Skin of body (tissue), 2 donors: Measurements from ENCODE around the gene ZNF154. TPM values are rescaled to one million over a fixed set of nuclear protein-coding genes. Genes with fewer than 3 reads are reported as not detected.
"Not testable (repeated sequence)": the region's sequence is repeated elsewhere in the genome, so short reads cannot be mapped to it uniquely, and the experiment has no call there.

Experiments used
- DNase-seq: peaks from one replicate; lab custom pipeline; 2025; lab: John Stamatoyannopoulos, UW
- total RNA-seq: library from RNA; depleted of rRNA; stranded (reverse); fragments of >200 nt; gene quantifications from one replicate; pipeline ENCODE4 v1.2.3, GENCODE V29; 2014

The ZNF154 gene
- total RNA-seq, result 11.9 TPM

DNA sequence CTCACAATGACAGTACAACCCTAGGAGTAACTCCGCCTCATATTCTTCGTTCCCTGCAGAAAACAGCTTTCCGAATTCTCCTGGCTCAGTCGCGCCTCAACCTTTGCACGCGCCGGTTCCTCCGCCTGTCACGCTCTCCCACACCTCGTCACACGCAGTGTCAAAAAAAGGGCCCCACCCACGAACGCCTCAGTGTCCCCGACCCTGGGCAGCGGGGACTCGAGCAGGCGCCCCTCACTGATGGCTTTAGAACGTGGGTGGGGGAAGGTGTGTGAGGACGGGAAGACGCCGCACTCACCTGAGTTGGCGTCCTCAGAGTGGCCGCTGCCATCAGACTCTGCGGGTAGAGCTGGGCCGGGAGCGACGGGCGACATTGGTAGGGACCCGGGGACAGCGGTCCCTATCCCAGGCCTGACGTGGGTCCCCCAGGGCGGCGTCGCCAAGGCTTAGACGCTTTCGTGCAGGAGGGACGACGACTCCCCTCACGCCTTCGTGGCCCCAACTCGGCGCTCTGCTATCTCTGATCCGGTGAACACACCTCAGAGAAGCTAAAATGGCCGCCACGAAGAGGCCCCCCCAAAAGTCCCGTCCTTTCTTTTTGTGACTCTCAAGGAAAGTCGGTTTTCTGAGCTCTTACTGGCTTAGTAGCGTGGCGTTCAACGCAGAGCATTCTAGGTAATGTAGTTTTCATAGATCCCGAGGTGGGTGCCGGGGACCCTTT is at the start of gene ZNF154:
Gene ZNF154 (minus strand): TSS at position 564 of the 721 bp plus-strand sequence. CDS start 233 bp downstream, at position 331.
- DNase-seq, result peak; percentile 87

DNA sequence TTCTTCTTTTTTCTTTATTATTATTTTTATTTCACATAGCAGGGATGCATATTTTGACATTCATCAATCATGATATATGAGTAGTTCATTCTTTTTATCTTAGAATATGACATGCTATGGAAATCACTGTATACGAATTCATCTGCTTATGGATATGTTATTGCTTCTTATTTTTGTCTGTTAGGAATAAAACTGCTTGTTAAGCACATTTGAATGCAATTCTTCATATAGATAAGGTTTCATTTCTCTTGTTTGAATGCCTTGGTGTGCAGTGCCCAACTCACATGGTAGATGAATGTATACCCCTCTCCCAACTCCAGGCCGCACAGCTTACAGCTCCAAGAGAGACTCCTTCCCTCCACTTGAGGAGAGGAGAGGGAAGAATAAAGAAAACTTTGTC is 48.9 kb upstream of the ZNF154 start:
- DNase-seq, result no peak

DNA sequence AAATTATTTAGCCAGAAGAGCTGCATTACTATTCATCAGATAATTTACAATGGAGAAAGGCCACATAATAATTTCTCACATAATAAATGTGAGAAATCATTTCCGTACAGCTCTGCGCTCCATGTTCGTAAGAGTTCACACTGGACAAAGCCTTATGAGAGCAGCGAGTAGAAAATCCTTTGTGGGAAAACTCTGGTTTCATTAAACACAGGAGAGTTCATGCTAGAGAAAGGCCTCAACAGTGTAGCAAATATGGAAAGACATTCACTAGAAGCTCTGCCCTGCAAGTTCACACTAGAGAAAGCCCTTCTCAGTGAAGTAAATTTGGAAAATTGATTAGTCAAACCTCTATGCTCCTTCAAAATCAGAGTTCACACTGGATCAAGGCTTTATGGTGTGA is 46.0 kb upstream of the ZNF154 start:
- DNase-seq, result no peak

DNA sequence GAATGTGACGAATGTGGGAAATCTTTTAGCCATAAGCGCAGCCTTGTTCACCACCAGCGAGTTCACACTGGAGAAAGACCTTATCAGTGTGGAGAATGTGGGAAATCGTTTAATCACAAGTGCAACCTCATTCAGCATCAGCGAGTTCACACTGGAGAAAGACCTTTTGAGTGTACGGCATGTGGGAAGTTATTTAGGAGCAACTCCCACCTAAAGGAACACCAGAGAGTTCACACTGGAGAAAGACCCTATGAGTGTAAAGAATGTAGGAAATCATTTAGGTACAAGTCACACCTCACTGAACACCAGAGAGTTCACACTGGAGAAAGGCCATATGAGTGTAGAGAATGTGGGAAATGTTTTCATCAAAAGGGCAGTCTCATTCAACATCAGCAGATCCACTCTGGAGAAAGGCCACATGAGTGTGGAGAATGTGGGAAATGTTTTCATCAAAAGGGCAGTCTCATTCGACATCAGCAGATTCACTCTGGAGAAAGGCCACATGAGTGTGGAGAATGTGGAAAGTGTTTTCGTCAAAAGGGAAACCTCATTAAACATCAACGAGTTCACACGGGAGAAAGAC is 45.2 kb upstream of the ZNF154 start:
- no peak for DNase-seq

DNA sequence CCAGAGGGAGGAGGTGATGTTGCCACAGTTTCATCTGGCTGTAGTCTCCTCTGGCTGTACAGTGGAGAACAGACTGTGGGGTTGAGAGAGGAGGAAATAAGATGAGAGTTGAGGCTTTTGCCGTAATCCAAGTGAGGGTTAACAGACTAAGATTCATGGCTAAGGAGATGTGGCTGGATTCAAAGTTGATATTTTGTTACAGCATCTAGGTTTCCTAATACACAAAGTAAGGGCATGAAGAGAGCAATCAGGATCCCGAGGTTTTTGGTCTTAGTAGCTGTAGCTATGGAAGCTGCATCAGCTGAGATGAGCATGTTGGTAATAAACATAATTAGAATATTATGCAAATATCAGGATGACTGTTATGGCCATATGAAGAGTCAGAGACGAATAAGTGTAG is 39.0 kb upstream of the ZNF154 start:
- no peak for DNase-seq

DNA sequence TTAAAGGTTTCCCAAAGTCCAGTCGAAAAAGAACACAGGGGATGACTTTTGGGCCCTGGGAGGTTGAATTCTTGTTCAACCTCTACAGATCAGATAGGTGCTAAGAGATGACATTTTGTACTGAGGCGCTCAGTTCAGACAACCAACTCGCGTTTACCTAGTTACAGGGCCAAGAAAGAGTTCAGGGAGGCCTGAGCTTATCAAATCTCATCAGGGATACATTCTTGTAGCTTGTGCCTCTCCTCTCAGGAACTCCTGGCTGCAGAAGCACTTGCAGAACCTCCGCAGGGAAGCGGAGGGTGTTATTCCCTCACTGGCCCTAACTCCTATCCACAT is 38.4 kb upstream of the ZNF154 start:
- no peak for DNase-seq

DNA sequence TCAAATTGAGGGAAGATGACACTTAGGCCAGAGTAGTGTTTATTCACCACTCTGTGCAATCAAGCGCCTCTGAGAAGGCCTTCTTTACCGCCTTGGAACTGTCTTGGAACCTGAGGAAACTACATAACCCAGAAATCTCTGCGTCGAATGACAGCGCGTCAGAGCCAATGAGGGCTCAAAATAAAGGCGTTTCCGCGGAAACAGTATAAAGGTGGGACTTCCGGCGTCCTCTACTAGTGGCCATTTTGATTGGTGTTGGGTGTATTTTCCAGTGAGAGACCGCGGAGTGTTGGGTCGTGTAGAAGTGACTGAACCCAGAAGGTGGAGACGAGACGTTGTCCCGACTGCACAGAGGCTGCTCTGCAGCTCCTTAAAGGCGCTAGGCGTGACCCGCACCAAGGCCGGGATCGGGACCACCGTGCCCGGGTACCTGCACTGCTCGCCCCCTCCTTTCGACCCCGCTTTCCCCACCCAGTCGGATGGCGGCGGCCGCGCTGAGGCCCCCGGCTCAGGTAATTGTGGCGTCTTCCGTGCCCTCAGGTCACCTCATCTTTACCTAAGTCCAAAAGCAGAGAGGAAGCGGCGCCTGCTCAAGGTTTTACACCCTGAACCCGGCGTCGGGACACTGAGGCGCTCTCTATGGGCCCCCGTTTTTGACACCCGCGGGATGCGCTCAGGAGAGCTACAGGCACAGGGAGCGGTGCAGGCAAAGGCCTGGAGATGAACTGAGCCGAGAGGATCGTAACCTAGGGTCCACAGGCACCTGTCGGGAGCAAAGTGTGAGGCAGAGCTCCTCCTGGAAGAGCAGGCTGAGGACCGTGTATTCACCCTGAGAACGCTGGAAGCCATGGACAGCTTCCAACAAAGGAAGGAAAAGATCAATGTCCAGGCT is 37.8 kb upstream of the ZNF154 start, which contains the start of gene ZNF776:
Gene ZNF776 (plus strand): TSS at position 236 of the 892 bp plus-strand sequence. CDS start 244 bp downstream, at position 480.
- peak; percentile 93 for DNase-seq

DNA sequence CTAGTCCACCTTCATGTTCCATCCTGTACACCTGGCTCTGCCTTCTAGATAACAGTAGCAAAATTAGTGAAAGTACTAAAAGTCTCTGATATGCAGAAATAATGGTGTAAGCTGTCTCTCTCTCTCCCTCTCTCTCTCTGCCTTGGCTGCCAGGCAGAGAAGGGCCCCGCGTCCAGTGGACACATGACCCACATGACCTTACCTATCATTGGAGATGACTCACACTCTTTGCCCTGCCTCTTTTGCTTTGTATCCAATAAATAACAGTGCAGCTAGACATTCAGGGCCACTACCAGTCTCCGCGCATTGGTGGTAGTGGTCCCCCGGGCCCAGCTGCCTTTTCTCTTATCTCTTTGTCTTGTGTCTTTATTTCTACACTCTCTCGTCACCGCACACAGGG is 29.8 kb upstream of the ZNF154 start:
- DNase-seq, result not testable (repeated sequence)

DNA sequence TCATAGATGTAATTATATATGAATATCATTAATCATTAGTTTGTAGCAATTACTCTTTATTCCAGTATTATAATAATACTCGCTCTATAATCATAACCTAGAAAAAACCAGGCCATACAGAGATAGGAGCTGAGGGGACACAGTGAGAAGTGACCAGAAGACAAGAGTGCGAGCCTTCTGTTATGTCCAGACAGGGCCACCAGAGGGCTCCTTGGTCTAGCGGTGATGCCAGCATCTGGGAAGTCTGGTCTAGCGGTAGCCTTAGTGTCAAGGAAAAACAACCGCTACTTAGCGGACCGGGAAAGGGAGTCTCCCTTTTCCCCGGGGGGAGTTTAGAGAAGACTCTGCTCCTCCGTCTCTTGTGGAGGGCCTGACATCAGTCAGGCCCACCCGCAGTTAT is 29.3 kb upstream of the ZNF154 start:
- DNase-seq, result not testable (repeated sequence)

DNA sequence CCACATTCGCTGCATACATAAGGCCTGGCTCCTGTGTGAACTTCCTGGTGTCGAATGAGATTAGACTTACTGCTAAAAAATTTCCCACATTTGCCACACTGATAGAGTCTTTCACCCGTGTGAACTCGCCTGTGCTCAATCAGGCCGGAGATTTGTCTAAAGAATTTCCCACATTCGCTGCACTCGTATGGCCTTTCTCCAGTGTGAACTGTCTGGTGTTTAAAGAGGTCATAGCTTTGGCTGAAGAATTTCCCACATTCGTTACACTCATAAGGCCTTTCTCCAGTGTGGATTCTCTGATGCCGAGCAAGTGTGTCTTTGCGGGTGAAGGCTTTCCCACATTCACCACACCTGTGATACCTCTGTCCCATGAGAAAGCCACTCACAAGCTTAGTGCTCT is 11.9 kb upstream of the ZNF154 start:
- DNase-seq, result no peak

DNA sequence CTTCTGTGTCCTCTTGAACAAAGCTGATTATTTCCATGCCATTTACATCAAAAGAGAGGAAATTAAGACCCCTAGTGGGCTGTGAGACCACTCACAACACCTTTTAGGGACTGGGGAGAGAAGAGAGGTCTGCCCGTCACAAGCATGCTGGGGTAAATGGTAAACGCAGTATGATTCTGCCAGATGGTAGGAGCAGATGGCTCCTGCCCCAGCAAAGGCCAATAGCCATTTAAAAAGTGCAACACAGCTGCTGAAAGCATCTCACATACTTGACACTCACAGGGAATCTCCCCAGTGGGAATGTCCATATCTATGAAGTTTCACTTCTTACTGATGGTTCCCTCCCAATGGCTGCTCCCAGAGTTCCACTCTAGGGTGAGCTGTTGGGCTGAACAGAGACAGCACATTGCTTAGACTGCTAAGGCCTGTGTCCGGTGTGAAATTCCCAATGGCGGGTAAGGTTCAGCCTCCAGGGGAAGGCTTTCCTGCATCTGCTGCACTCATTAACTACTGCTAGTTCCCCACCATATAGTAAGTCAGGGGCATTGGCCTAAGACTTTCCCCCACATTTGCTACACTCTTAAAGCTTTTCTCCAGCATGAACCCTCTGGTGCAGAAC is 11.0 kb upstream of the ZNF154 start:
- no peak for DNase-seq

DNA sequence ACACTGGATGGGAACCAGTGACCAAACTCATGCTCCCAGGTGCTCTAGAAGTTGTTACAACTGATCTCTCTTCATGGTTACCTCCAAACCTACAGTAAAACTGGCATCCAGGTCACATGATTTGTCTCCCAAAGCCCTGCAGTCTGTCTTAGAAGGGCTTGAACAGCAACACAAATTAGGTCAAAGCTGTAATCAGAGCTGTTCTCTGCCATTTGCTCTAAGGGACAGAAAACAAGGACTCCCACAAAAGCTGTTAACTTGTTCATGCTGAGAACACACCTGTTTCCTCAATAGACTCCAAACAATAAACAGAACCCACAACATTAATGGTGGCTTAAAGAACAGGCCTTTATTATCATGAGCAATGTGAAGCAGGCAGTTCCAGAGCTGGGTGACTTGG is 10.4 kb upstream of the ZNF154 start:
- no peak for DNase-seq

DNA sequence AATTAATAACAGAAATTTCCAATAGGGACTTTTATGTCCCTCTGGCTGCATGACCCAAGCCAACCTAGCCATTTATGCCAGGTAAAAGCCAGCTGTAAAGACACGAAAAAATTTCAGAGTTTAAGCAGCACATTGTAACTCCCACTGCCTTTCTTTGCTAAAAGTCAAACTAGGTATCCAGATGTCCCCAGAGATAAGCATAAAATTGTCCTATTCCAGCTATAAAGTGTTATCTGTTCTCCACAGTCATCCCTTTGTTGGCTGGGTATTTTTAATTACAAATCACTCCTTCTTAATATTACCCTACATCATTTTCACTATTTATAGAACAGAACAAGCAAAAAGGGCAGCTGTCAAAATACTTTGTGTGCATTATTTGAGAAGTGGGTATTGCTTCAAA is 3.2 kb upstream of the ZNF154 start:
- DNase-seq, result no peak

DNA sequence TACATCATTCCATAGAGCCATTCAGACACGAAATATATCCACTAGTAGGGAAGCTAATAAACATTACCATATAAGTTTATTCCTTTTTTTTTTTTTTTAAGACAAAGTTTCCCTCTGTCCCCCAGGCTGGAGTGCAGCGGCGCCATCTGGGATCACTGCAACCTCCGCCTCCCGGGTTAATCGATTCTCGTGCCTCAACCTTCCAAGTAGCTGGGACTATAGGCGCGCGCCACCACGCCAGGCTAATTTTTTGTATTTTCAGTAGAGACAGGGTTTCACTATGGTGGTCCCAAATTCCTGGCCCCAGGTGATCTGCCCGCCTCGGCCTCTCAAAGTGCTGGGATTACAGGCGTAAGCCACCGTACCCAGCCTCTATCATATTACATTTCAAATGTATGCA is 612 bp upstream of the ZNF154 start:
- DNase-seq, result no peak

DNA sequence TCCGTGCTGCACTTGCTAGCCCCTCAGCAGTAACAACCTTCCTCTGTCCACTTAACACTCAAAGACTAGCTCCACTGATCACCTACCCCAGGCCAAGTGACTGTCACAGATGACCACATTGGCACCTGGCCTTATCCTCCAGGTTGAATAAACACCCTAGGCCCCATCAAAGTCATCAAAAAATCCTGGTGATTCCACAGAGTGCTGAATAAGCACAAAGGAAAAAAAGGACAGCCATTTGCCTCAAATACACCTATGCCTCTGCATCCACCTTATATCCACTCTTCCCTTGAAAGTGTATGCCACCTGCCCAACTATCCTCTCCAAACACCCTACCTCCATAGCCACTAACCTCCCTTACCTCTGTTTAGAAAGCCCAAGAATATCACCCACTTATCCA is 2.7 kb downstream of the ZNF154 start:
- DNase-seq, result no peak

DNA sequence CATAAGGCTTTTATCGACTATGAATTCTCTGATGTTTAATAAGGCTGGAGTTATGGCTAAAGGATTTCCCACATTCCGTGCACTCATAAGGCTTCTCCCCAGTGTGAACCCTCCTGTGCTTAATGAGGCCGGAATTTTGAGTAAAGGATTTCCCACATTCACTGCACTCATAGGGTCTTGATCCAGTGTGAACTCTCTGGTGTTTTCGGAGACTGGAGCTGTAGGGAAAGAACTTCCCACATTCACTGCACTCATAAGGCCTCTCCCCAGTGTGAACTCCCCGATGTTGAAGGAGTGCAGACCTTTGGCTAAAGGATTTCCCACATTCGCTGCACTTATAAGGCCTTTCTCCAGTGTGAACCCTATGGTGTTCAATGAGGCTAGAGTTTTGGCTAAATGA is 7.4 kb downstream of the ZNF154 start:
- no peak for DNase-seq

DNA sequence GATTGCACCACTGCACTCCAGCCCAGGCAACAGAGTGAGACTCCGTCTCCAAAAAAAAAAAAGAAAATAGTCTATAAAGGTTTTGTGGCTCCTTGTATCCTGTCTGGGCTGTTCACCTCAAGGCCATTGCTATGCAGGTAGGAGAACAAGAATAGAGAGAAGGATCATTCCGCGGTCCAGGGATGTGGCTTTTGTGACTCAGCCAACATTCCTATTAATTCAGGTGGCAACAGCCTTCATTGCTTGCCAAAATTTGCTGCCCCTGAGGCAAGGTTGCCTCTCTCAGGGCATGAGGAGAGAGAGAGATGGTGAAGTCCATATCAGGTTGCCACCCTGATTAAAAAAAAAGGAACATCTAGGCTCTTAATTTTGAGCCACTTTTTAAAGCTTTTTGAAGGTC is 19.3 kb downstream of the ZNF154 start:
- no peak for DNase-seq

DNA sequence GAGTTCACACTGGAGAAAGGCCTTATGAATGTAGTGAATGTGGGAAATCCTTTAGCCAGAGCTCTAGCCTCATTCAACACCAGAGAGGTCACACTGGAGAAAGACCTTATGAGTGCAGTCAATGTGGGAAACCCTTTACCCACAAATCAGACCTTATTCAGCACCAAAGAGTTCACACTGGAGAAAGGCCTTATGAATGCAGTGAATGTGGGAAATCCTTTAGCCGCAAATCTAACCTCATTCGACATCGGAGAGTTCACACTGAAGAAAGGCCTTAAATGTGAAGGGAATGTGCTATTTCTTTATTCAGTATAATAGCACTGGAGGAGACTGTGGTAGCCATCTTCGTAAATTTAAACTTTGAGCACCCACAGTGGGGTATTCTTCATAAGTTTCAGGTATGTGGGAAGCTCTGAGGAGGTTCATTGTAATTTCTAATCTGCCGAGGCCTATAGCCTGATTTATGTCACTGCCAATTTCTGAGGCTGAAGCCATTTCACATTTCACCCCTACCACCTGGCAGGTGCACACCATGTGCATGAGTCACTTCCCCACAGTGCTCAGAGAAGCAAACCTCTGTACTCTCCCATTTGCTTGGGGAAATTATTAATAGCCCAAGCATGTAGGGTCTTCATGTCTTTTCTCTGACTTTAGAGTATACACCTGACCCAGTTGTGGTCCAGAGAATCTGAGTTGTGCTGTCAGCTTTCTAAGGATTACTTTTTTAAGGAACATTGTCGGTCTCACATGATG is 20.8 kb downstream of the ZNF154 start:
- no peak for DNase-seq

DNA sequence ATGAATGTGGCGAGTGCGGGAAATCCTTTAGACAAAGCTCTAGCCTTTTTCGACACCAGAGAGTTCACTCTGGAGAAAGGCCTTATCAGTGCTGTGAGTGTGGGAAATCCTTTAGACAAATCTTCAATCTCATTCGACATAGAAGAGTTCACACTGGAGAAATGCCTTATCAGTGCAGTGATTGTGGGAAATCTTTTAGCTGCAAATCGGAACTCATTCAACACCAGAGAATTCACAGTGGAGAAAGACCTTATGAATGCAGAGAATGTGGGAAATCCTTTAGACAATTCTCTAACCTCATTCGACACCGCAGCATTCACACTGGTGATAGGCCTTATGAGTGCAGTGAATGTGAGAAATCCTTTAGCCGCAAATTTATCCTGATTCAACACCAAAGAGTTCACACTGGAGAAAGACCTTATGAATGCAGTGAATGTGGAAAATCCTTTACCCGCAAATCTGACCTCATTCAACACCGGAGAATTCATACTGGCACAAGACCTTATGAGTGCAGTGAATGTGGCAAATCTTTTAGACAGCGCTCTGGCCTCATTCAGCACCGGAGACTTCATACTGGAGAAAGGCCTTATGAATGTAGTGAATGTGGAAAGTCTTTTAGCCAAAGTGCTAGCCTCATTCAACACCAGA is 21.5 kb downstream of the ZNF154 start:
- DNase-seq, result no peak

DNA sequence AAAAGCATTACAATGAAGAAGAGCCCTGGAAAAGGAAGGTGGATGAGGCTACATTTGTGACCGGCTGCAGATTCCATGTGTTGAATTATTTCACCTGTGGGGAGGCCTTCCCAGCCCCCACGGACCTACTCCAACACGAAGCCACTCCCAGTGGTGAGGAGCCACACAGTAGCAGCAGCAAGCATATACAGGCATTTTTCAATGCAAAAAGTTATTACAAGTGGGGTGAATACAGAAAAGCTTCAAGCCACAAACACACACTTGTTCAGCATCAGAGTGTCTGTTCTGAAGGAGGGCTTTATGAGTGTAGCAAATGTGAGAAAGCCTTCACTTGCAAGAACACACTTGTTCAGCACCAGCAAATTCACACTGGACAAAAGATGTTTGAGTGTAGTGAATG is 22.3 kb downstream of the ZNF154 start:
- no peak for DNase-seq
